HG03378 (cell line): ENCODE measurements around the gene LRRFIP1.
"Not testable (repeated sequence)": the region's sequence is repeated elsewhere in the genome, so short reads cannot be mapped to it uniquely, and the experiment has no call there.

ENCODE experiments used
- ATAC-seq: cut with Tn5 transposase; IDR thresholded peaks from one replicate; pipeline ENCODE4 v1.9.1; 2021; ENCODE audit warnings: mild to moderate bottlenecking, moderate library complexity; ENCODE audit not compliant: unreplicated experiment

The LRRFIP1 gene

GRCh38 chr2:237661799-237662328, 34.5 kb downstream of the LRRFIP1 start:
- no peak for ATAC-seq

- ATAC-seq: no peak
Measured at GRCh38 chr2:237662671-237663093, 35.3 kb downstream of the LRRFIP1 start.

GRCh38 chr2:237663517-237664110, 36.2 kb downstream of the LRRFIP1 start:
- no peak for ATAC-seq

- ATAC-seq: no peak
Measured at GRCh38 chr2:237664151-237664550, 36.8 kb downstream of the LRRFIP1 start.

- no peak for ATAC-seq
Measured at GRCh38 chr2:237665713-237666143, 38.3 kb downstream of the LRRFIP1 start.

GRCh38 chr2:237666606-237667005, 39.2 kb downstream of the LRRFIP1 start:
- ATAC-seq: no peak

GRCh38 chr2:237667050-237667576, 39.7 kb downstream of the LRRFIP1 start:
- not testable (repeated sequence) for ATAC-seq

- no peak for ATAC-seq
Measured at GRCh38 chr2:237667893-237668292, 40.5 kb downstream of the LRRFIP1 start.

- no peak for ATAC-seq
Measured at GRCh38 chr2:237668440-237668839, 41.1 kb downstream of the LRRFIP1 start.

- ATAC-seq: no peak
Measured at GRCh38 chr2:237669283-237669627, 41.9 kb downstream of the LRRFIP1 start.

GRCh38 chr2:237669628-237670392, 42.4 kb downstream of the LRRFIP1 start:
- ATAC-seq: peak; percentile 46

- no peak for ATAC-seq
Measured at GRCh38 chr2:237670641-237671040, 43.3 kb downstream of the LRRFIP1 start.

GRCh38 chr2:237671466-237672138, 44.2 kb downstream of the LRRFIP1 start:
- ATAC-seq: no peak

- ATAC-seq: no peak
Measured at GRCh38 chr2:237672731-237673129, 45.3 kb downstream of the LRRFIP1 start.

GRCh38 chr2:237673130-237674001, 46.0 kb downstream of the LRRFIP1 start:
- no peak for ATAC-seq

GRCh38 chr2:237674731-237675276, 47.4 kb downstream of the LRRFIP1 start:
- peak; percentile 78 for ATAC-seq

GRCh38 chr2:237675316-237675715, 47.9 kb downstream of the LRRFIP1 start:
- no peak for ATAC-seq

GRCh38 chr2:237680702-237681478, 53.5 kb downstream of the LRRFIP1 start:
- ATAC-seq: no peak

- ATAC-seq: no peak
Measured at GRCh38 chr2:237682151-237682550, 54.8 kb downstream of the LRRFIP1 start.
